ENCODE measurements around the gene PARD3. TPM values are rescaled to one million over a fixed set of nuclear protein-coding genes. Genes with fewer than 3 reads are reported as not detected.

Gene PARD3
- total and polyA plus RNA-seq, 10 of the 15 experiments (the other 5 are each of a cell fraction or from before 2014, with no cell fraction given) = 2.6 to 43.1 (median 13.9) TPM

DNA sequence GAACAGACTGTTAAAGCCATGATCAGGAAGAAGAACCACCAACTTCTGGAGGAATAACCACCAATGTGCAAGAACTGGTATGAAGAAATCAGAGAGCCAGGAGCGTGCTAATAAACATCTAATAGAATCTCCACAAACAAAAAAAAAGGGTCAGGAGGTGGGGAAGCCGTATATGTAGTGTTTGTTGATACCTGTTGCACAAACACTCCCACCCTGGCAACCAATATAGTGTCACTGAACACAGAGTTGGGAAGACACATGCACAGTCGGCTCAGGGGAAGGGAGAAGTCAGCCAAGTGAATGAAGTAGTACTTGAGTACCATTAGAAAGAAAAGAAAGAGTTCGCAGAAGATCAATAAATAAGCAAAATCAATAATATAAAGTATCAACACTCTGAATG, 400.1 kb downstream of the PARD3 start:
- no peaks in the 10 kb centered on the region for H4K20me1 ChIP-seq (ENCODE audit: control insufficient read depth, insufficient read depth)
- WGBS (ENCODE audit: insufficient coverage, insufficient replicate concordance, low lambda C conversion rate, missing lambda C conversion rate) = 50% methylated on average over 4 of the region's 4 CpGs
- DNase-seq (ENCODE audit: low read depth, low spot score) (no peak), ATAC-seq (no peak), FAIRE-seq (no peak)
- H3K27me3 ChIP-seq (replicated peaks in 1 of 2; ENCODE audit: control insufficient read depth in 2 of 2, insufficient read depth in 2 of 2, low read length in 1 of 2) = no peaks in the 10 kb centered on the region
- CTCF ChIA-PET = no interaction called here
- H3K9me3 ChIP-seq (replicated peaks; ENCODE audit: control insufficient read depth, insufficient read depth, low read length) = no peaks in the 10 kb centered on the region
- intact Hi-C loops (cut with micrococcal nuclease; ENCODE audit: unreplicated experiment) (loop anchor here (5.0 kb wide), 1 partner anchor 122 kb away; no protein-coding TSS in a partner anchor), in situ Hi-C loops (cut with MboI) (no loop called here)
- H3K36me3 ChIP-seq (ENCODE audit: control insufficient read depth in 2 of 2, insufficient read depth in 2 of 2, low read length in 1 of 2) = no peaks in the 10 kb centered on the region
- H3K9ac ChIP-seq (ENCODE audit: control insufficient read depth, insufficient read depth, low read length) = no peak overlapping the region
- no peak overlapping the region for H3K4me3 ChIP-seq
- H3K27ac ChIP-seq (ENCODE audit: control insufficient read depth, insufficient read depth) = no peak overlapping the region
- H3K79me2 ChIP-seq (ENCODE audit: control insufficient read depth, insufficient read depth, low read length) = no peaks in the 10 kb centered on the region
- TF ChIP-seq, protein P1, sequence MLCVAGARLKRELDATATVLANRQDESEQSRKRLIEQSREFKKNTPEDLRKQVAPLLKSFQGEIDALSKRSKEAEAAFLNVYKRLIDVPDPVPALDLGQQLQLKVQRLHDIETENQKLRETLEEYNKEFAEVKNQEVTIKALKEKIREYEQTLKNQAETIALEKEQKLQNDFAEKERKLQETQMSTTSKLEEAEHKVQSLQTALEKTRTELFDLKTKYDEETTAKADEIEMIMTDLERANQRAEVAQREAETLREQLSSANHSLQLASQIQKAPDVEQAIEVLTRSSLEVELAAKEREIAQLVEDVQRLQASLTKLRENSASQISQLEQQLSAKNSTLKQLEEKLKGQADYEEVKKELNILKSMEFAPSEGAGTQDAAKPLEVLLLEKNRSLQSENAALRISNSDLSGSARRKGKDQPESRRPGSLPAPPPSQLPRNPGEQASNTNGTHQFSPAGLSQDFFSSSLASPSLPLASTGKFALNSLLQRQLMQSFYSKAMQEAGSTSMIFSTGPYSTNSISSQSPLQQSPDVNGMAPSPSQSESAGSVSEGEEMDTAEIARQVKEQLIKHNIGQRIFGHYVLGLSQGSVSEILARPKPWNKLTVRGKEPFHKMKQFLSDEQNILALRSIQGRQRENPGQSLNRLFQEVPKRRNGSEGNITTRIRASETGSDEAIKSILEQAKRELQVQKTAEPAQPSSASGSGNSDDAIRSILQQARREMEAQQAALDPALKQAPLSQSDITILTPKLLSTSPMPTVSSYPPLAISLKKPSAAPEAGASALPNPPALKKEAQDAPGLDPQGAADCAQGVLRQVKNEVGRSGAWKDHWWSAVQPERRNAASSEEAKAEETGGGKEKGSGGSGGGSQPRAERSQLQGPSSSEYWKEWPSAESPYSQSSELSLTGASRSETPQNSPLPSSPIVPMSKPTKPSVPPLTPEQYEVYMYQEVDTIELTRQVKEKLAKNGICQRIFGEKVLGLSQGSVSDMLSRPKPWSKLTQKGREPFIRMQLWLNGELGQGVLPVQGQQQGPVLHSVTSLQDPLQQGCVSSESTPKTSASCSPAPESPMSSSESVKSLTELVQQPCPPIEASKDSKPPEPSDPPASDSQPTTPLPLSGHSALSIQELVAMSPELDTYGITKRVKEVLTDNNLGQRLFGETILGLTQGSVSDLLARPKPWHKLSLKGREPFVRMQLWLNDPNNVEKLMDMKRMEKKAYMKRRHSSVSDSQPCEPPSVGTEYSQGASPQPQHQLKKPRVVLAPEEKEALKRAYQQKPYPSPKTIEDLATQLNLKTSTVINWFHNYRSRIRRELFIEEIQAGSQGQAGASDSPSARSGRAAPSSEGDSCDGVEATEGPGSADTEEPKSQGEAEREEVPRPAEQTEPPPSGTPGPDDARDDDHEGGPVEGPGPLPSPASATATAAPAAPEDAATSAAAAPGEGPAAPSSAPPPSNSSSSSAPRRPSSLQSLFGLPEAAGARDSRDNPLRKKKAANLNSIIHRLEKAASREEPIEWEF (IDR thresholded peaks at IDR 0.05; ENCODE audit: insufficient replicate concordance, low read depth, low read length) = no peak
- TF ChIP-seq, protein P2, sequence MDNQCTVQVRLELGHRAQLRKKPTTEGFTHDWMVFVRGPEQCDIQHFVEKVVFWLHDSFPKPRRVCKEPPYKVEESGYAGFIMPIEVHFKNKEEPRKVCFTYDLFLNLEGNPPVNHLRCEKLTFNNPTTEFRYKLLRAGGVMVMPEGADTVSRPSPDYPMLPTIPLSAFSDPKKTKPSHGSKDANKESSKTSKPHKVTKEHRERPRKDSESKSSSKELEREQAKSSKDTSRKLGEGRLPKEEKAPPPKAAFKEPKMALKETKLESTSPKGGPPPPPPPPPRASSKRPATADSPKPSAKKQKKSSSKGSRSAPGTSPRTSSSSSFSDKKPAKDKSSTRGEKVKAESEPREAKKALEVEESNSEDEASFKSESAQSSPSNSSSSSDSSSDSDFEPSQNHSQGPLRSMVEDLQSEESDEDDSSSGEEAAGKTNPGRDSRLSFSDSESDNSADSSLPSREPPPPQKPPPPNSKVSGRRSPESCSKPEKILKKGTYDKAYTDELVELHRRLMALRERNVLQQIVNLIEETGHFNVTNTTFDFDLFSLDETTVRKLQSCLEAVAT (IDR thresholded peaks at IDR 0.05) = 0 out of 2 replicates have a peak, but pooled peaks have one; percentile 3
- H2AFZ ChIP-seq (ENCODE audit: control insufficient read depth, low read depth, low read length) = no peak overlapping the region
- RAD21 ChIA-PET (ENCODE audit: unreplicated experiment) = no interaction called here
- H3K4me1 ChIP-seq (ENCODE audit: control insufficient read depth, insufficient read depth, low read length) = no peaks in the 10 kb centered on the region; the same call in 1 of the 2 replicates
- no TSS peak for BruUV-seq (replicated peaks)
- SMC1A ChIA-PET (ENCODE audit: uncharacterized antibody, unreplicated experiment) = no interaction called here
- POLR2A ChIA-PET = no interaction called here
- no peak overlapping the region for H3K4me2 ChIP-seq (ENCODE audit: control insufficient read depth, insufficient read depth)

Measured in GM12878 (cell line).